IMR-90 (cell line): ENCODE results near the gene MALRD1. TPM values are rescaled to one million over a fixed set of nuclear protein-coding genes. Genes with fewer than 3 reads are reported as not detected.

Experiments used
- ATAC-seq: fragments of 200-7000 bp; cut with Tn5 transposase; 2 replicates; pipeline ENCODE4 v1.9.1; 2020; ENCODE audit warnings: low read depth, mild to moderate bottlenecking, moderate library complexity
- BruUV-seq: library from RNA; stranded (reverse); fragments of 400-500 nt; replicated peaks from 2 replicates; lab custom pipeline; 2021; lab: Mats Ljungman, UMichigan
- CTCF ChIA-PET: fragments of 300-600 bp; formaldehyde crosslinking; extraction: SDS; loops from one replicate; lab custom pipeline; 2021; ENCODE audit warnings: antibody characterized with exemption; lab: Yijun Ruan, JAX
- POLR2A ChIA-PET: fragments of 300-600 bp; sonication (Branson Sonifier 250); formaldehyde crosslinking; loops from one replicate; lab custom pipeline; 2022; ENCODE audit warnings: antibody characterized with exemption; ENCODE audit not compliant: unreplicated experiment; lab: Charles Lee
- DNase-seq: peaks from one replicate; pipeline ENCODE4 v3.0.0; 2013
- H2AFZ ChIP-seq: replicated peaks from 2 replicates; pipeline ENCODE3; 2013; ENCODE audit warnings: low read length, mild to moderate bottlenecking; ENCODE audit not compliant: poor library complexity
- H2AK5ac ChIP-seq: 2 replicates; pipeline ENCODE4 v1.6.1; 2013; ENCODE audit warnings: low read depth, low read length, inconsistent platforms
- H2AK9ac ChIP-seq: replicated peaks from 2 replicates; pipeline ENCODE3; 2013; ENCODE audit warnings: mild to moderate bottlenecking, low read depth, low read length, moderate library complexity; ENCODE audit not compliant: poor library complexity
- H2BK120ac ChIP-seq: 2 replicates; pipeline ENCODE4 v1.6.1; 2013; ENCODE audit warnings: low read depth, low read length, inconsistent platforms
- H2BK15ac ChIP-seq: 3 replicates; pipeline ENCODE4 v1.6.1; 2013; ENCODE audit warnings: low read depth, low read length, inconsistent platforms
- H2BK20ac ChIP-seq: 2 replicates; pipeline ENCODE4 v1.6.1; 2013; ENCODE audit warnings: low read depth, mild to moderate bottlenecking, inconsistent platforms, low read length, moderate library complexity
- H2BK5ac ChIP-seq: 2 replicates; pipeline ENCODE4 v1.6.1; 2013; ENCODE audit warnings: mild to moderate bottlenecking, low read depth, low read length, inconsistent platforms; ENCODE audit not compliant: poor library complexity, severe bottlenecking
- H3K14ac ChIP-seq: replicated peaks from 2 replicates; pipeline ENCODE4 v1.6.1; 2013; ENCODE audit warnings: low read depth, low read length, inconsistent platforms
- H3K18ac ChIP-seq: 2 replicates; pipeline ENCODE4 v1.6.1; 2013; ENCODE audit warnings: low read depth, low read length, control low read depth
- H3K23ac ChIP-seq: 2 replicates; pipeline ENCODE4 v1.6.1; 2013; ENCODE audit warnings: low read depth, low read length, inconsistent platforms
- H3K27ac ChIP-seq: 2 replicates; pipeline ENCODE4 v1.5.1; 2013; ENCODE audit warnings: mild to moderate bottlenecking, control low read depth, low read length; ENCODE audit not compliant: insufficient read depth
- H3K27me3 ChIP-seq: 2 replicates; pipeline ENCODE4 v1.6.1; 2013; ENCODE audit warnings: low read length; ENCODE audit not compliant: control insufficient read depth, insufficient read depth
- H3K36me3 ChIP-seq: 2 replicates; pipeline ENCODE4 v1.6.1; 2013; ENCODE audit warnings: low read length, mixed read lengths; ENCODE audit not compliant: control insufficient read depth, insufficient read depth
- H3K4ac ChIP-seq: 2 replicates; pipeline ENCODE4 v1.6.1; 2013; ENCODE audit warnings: low read depth, low read length, inconsistent platforms
- H3K4me1 ChIP-seq: 2 replicates; pipeline ENCODE4 v1.6.1; 2013; ENCODE audit warnings: low read length, mixed read lengths; ENCODE audit not compliant: control insufficient read depth, insufficient read depth
- H3K4me2 ChIP-seq: 2 replicates; pipeline ENCODE4 v1.6.1; 2013; ENCODE audit warnings: low read depth, mild to moderate bottlenecking, control low read depth, low read length, moderate library complexity
- H3K4me3 ChIP-seq: 2 replicates; pipeline ENCODE4 v1.5.1; 2013; ENCODE audit warnings: low read depth, mild to moderate bottlenecking, control low read depth, low read length, moderate library complexity; ENCODE audit not compliant: insufficient read depth
- H3K56ac ChIP-seq: 2 replicates; pipeline ENCODE4 v1.6.1; 2013; ENCODE audit warnings: low read length, inconsistent platforms; ENCODE audit not compliant: insufficient read depth; ENCODE audit errors: extremely low read depth
- H3K79me1 ChIP-seq, 2 experiments: 2 replicates each; pipeline ENCODE4 v1.6.1; 2013; ENCODE audit warnings: low read length in 2 of 2, inconsistent platforms in 1 of 2, low read depth in 1 of 2
- H3K9ac ChIP-seq: 2 replicates; pipeline ENCODE4 v1.6.1; 2013; ENCODE audit warnings: low read depth, low read length, control low read depth
- H3K9me1 ChIP-seq: 2 replicates; pipeline ENCODE4 v1.6.1; 2013; ENCODE audit warnings: low read length, inconsistent platforms; ENCODE audit not compliant: insufficient read depth
- H3K9me3 ChIP-seq: 2 replicates; pipeline ENCODE4 v1.6.1; 2013; ENCODE audit warnings: low read length; ENCODE audit not compliant: control insufficient read depth, insufficient read depth
- H4K20me1 ChIP-seq: 2 replicates; pipeline ENCODE4 v1.6.1; 2013; ENCODE audit warnings: low read length, inconsistent platforms; ENCODE audit not compliant: insufficient read depth
- H4K5ac ChIP-seq: 2 replicates; pipeline ENCODE4 v1.6.1; 2013; ENCODE audit warnings: mild to moderate bottlenecking, low read depth, low read length, control low read depth
- H4K8ac ChIP-seq, 2 experiments: 2 replicates each; pipeline ENCODE4 v1.6.1; 2013; ENCODE audit warnings: low read depth in 2 of 2, low read length in 2 of 2, control low read depth in 1 of 2, inconsistent platforms in 1 of 2
- H4K91ac ChIP-seq: 2 replicates; pipeline ENCODE4 v1.6.1; 2013; ENCODE audit warnings: low read depth, low read length, inconsistent platforms; ENCODE audit not compliant: insufficient read depth
- BHLHE40 ChIP-seq: fragments of 150-350 bp; IDR thresholded peaks from 2 replicates; pipeline ENCODE4 v1.6.1; 2016; ENCODE audit warnings: mild to moderate bottlenecking, low read depth, low read length
- CEBPB ChIP-seq: IDR thresholded peaks from 2 replicates; pipeline ENCODE4 v1.6.1; 2012; ENCODE audit warnings: low read depth, low read length, improper control_type of control experiment
- CTCF ChIP-seq: conservative IDR thresholded peaks from 2 replicates; pipeline ENCODE4 v1.5.1; 2012; ENCODE audit warnings: mild to moderate bottlenecking, low read depth, low read length, improper control_type of control experiment
- ELK1 ChIP-seq: fragments of 150-350 bp; IDR thresholded peaks from 2 replicates; pipeline ENCODE4 v1.6.1; 2016; ENCODE audit warnings: low read depth, mild to moderate bottlenecking, low read length, moderate library complexity, borderline replicate concordance
- MXI1 ChIP-seq: IDR thresholded peaks from 2 replicates; pipeline ENCODE4 v1.6.1; 2012; ENCODE audit warnings: low read depth, mild to moderate bottlenecking, low read length, moderate library complexity, borderline replicate concordance
- POLR2A ChIP-seq: IDR thresholded peaks from 2 replicates; pipeline ENCODE4 v1.6.1; 2012; ENCODE audit warnings: mild to moderate bottlenecking, low read depth, low read length
- RAD21 ChIP-seq: IDR thresholded peaks from 2 replicates; pipeline ENCODE4 v1.6.1; 2012; ENCODE audit warnings: low read length, improper control_type of control experiment
- RCOR1 ChIP-seq: IDR thresholded peaks from 2 replicates; pipeline ENCODE4 v1.6.1; 2012; ENCODE audit warnings: mild to moderate bottlenecking, low read length, improper control_type of control experiment; ENCODE audit not compliant: insufficient replicate concordance
- RFX5 ChIP-seq: IDR thresholded peaks from 2 replicates; pipeline ENCODE4 v1.8.0; 2012; ENCODE audit warnings: low read depth, mild to moderate bottlenecking, low read length, moderate library complexity
- SMC3 ChIP-seq: fragments of 150-350 bp; IDR thresholded peaks from 2 replicates; pipeline ENCODE4 v1.6.1; 2016; ENCODE audit warnings: low read depth, mild to moderate bottlenecking, antibody characterized with exemption, low read length, moderate library complexity
- WGBS, 2 experiments: methylation state at CpG; one replicate each; pipeline versions ENCODE4 v1.1.5 to v1.1.7; 2013; ENCODE audit warnings: missing lambda C conversion rate in 2 of 2; ENCODE audit not compliant: insufficient read length in 1 of 2; ENCODE audit errors: extremely low coverage in 2 of 2; 5-methylcytosine and 5-hydroxymethylcytosine counted together
- dilution Hi-C: fragments of 300-500 bp; cut with HindIII; formaldehyde crosslinking; loops from one replicate; pipeline ENCODE4 v1.14.3; 2018; ENCODE audit warnings: low sequenced_read_pairs; ENCODE audit not compliant: unreplicated experiment
- in situ Hi-C: fragments of 300-500 bp; cut with MboI; formaldehyde crosslinking; loops from 3 replicates; pipeline ENCODE4 v1.14.3; 2019; ENCODE audit warnings: low sequenced_read_pairs, inconsistent platforms, mixed read lengths
- intact Hi-C: fragments of 100-400 bp; cut with micrococcal nuclease; formaldehyde crosslinking; loops from 2 replicates; pipeline ENCODE4 v1.10.0; 2022
- polyA plus RNA-seq, 3 experiments: library from polyadenylated mRNA; depleted of rRNA; stranded (reverse); fragments of >200 nt; gene quantifications; 2 replicates each; pipeline ENCODE4 v1.2.3, GENCODE V29; 2012; ENCODE audit warnings: low replicate concordance in 1 of 3
- total RNA-seq: library from RNA; depleted of rRNA; stranded (reverse); fragments of >200 nt; gene quantifications from 2 replicates; pipeline ENCODE4 v1.2.3, GENCODE V29; 2012

The MALRD1 gene
- total and polyA plus RNA-seq, 2 of the 4 experiments (the other 2 are of a cell fraction): 0.34 to 1.1 TPM

GRCh38 chr10:19541299-19541698 is 492.7 kb downstream of the MALRD1 start:
- Histone ChIP-seq H3K4me3 (no peak overlapping the region), H4K91ac (no peak overlapping the region), H3K79me1 (no peaks in the 10 kb centered on the region), H3K27me3 (no peaks in the 10 kb centered on the region), H4K8ac (no peak overlapping the region), H3K4me1 (no peaks in the 10 kb centered on the region), H3K18ac (no peak overlapping the region), H3K4ac (no peak overlapping the region), H2BK5ac (no peak overlapping the region), H2BK15ac (no peak overlapping the region), H2AK9ac (no peak overlapping the region), H3K36me3 (no peaks in the 10 kb centered on the region), H3K9me1 (no peaks in the 10 kb centered on the region), H3K23ac (no peak overlapping the region), H3K4me2 (no peak overlapping the region), H4K5ac (no peak overlapping the region), H2BK120ac (no peak overlapping the region), H3K14ac (no peak overlapping the region), H3K9ac (no peak overlapping the region), H2BK20ac (no peak overlapping the region), H2AFZ (no peak overlapping the region), H3K9me3 (no peaks in the 10 kb centered on the region), H4K20me1 (no peaks in the 10 kb centered on the region), H2AK5ac (no peak overlapping the region), H3K27ac (no peak overlapping the region), H3K56ac (no peak overlapping the region)
- ChIA-PET CTCF (interaction anchor here (1.4 kb wide), 1 partner anchor 15 kb away, joined by 3 read pairs; no protein-coding TSS in a partner anchor), POLR2A (no interaction called here)
- BruUV-seq: no TSS peak
- no CpG with 5 or more reads among the region's 3 CpGs for WGBS, 2 experiments
- TF ChIP-seq BHLHE40: no peak
- TF ChIP-seq RFX5: no peak
- TF ChIP-seq ELK1: no peak
- TF ChIP-seq CTCF: no peak
- no peak for TF ChIP-seq RCOR1
- TF ChIP-seq MXI1: no peak
- TF ChIP-seq SMC3: no peak
- TF ChIP-seq CEBPB: no peak
- no peak for TF ChIP-seq POLR2A
- no peak for TF ChIP-seq RAD21
- ATAC-seq (no peak), DNase-seq (no peak)
- intact Hi-C loops: no loop called here
- in situ Hi-C loops: no loop called here
- dilution Hi-C loops: no loop called here
